Measurements from ENCODE around the gene MLPH. TPM values are rescaled to one million over a fixed set of nuclear protein-coding genes. Genes with fewer than 3 reads are reported as not detected.

Gene MLPH
- total RNA-seq, 1 donor = 40.6 TPM

DNA sequence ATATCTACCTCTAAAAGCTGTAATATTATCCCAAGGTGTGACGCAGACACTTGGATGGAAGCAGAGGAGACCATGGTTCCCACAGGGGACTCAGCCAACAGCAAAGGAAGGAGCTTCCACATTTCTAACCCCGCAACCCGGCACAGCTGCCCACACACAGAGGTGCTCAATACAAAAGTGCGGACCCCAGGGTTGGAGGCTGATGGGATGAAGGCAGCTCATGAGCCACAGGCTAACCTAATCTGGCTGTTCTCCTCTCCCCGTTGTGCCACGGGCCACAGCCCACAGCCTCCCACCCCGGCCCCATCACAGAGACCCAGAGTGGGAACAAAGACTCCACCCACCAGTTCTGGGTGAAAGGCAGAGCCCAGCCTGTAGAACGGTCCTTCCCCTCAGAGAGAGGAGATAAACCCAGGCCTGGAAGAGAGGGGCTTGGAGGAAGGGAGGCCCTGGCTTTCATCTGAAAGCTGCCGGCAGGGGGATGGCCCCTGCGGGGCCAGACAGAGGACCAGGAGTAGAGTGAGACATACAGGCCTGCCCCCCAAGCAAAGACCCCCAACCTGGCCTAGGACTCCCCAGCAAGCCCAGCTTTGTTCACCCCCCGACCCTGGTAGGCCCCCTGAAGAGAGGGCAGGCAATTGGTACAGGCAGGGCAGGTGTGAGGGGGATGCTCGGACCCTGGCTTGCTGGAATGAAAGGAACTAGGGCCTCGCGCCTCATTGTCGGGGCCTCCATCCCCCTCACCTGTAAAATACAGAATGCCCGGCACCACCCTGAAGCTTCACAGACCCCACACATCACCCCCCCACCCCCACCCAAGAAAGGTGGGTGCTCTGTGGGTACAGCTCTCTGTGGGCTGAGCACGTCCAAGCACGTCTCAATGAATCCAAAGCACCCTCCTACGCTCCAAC lies 96.6 kb downstream of the MLPH start:
- DNase-seq (ENCODE audit: low read depth) = no peak
- TF ChIP-seq CTCF (IDR thresholded peaks at IDR 0.05; ENCODE audit: insufficient read depth, low read depth, low read length) = no peak
- H3K4me3 ChIP-seq (ENCODE audit: low read depth, low read length) = no peak overlapping the region

DNA sequence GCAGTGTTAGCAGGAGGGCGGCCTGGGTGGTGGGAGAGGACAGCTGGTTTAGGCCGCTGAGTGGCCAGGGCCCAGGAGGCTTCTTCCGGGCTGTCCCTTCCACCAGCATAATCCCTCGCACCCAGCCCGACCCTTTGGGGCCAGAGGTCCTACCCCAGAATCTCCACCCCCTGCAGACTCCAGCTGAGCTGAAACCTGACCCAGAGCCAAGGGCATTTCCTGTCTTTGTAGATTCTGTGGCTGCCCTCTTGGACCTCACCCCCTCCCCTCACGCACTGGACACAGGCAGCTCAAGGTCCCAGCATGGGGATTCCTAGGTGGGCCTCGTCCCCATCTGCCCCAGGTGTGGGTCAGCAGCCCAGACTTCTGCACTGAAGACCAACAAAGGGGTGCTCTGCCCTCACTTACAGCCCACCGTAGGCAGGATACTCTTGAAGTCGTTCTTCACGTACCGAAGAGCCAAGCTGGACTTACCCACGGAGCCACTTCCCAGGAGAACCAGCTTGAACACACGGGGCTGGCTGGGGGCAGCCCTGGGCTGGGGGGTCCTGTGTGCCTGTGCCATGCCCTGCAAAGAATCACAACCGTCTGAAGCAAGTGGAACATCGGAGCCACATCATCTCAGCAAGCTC lies 98.7 kb downstream of the MLPH start:
- H3K4me3 ChIP-seq (ENCODE audit: low read depth, low read length) = no peak overlapping the region
- TF ChIP-seq CTCF (IDR thresholded peaks at IDR 0.05; ENCODE audit: insufficient read depth, low read depth, low read length) = no peak
- DNase-seq (ENCODE audit: low read depth) = no peak

DNA sequence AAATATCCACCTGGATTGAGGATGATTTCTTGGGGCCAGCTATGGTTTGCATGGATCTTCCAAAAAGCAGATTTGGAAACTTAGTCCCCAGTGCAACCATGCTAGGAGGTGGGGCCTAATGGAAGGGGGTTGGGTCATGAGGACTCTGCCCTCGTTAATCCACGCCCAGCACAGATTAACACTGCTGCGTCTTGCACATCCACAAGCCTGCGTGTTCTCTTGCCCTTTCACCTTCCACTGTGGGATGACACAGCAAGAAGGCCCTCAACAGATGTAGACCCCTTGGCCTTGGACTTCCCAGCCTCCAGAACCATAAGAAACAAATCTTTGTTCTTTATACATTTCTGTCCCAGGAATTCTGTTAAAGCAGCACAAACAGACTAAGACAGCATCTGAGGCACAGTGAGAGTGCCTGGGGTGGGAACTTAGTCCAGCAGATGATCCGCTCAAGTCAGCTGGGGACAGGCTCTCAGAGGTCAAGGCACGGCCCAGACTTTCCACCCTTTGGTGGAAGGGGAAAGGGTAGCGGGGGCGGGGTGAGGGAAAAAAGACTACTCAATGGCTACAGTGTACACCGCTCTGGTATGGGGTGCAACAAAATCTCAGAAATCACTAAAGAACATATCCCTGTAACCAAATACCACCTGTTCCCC lies 101.1 kb downstream of the MLPH start:
- no peak overlapping the region for H3K4me3 ChIP-seq (ENCODE audit: low read depth, low read length)
- DNase-seq (ENCODE audit: low read depth) = no peak
- no peak for TF ChIP-seq CTCF (IDR thresholded peaks at IDR 0.05; ENCODE audit: insufficient read depth, low read depth, low read length)

DNA sequence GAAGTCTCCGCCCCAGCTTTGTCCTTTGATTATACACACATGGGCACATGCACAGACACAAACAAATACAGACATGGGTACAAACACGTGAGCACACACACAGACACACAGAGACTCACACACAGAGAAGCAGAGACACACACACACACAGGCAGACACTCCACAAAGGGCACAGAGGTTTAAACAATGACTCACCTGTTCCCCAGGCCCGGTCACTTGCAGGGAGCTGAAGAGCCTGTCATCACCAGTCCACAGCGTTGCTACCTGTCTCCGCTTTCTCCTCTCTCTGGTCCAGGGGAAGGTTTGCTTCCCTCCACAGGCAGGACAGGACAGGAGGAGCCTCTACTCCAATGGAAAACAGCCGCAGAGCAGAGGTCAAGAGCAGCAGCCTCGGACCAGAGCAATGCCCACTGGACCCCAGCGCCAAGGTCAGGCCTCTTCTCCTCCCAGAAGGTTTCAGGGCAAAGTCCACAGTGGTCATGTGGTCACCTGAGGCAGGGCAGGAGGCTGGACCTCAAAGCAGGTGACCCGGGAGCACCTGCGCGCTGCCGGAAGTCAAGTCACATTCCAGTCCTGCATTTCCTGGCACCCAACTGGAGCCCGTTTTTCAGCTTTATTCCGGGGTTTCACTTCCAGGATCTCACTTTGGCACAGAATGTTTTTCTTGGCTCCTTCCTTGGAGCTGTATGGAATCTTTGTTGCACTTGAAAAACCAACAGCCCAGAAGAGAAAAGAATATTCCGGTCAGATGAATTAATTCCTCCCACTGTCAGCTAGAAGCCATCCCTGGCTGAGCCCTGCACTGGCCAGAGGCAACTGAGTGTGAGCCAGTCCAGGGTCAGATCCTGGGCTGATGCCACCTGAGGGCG lies 103.5 kb downstream of the MLPH start, which contains the start of gene RAB17:
RAB17 (minus strand) TSS at position 463 of the 869 bp plus-strand sequence. CDS start 4,580 bp downstream, outside the sequence.
- TF ChIP-seq CTCF (IDR thresholded peaks at IDR 0.05; ENCODE audit: insufficient read depth, low read depth, low read length) = no peak
- H3K4me3 ChIP-seq (ENCODE audit: low read depth, low read length) = no peak within 1 kb of the TSS
- DNase-seq (ENCODE audit: low read depth) = no peak

DNA sequence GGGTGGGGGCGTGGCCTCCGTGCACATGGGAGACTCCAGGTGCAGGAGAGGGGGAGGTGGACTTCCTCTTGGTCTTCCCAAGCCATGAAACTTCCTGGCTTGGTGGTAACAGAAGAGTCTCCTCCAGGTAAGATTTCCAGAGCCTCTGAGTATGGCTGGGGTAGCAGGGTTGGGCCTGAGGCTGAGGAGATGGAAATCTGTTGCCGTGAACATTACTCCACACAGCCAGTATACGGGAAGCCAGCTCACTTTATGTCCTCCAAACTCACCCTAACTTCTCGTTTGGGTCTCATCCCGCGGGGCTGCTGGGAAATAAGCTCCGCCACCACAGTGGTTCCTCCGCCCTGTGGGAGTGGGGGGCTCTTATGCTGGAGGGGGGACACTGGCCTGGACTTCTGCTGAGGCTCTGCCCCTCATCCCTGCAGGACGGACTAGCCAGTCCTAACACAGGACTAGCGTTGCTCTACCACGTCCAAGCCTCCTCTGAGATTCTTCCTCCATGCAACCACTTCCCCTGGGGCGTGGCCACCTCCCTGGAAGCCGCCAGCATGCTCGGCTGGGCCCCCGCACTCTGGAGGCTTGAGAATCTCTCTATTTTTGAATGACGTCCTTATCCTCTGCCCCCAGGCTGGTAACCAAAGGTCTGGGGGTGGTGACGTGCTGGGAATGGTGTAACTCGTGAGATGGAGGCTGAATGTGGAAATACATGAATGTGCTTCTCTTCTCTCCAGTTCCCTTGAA lies 104.3 kb downstream of the MLPH start:
- H3K4me3 ChIP-seq (ENCODE audit: low read depth, low read length) = no peak overlapping the region
- no peak for TF ChIP-seq CTCF (IDR thresholded peaks at IDR 0.05; ENCODE audit: insufficient read depth, low read depth, low read length)
- DNase-seq (ENCODE audit: low read depth) = no peak
